Measurements from ENCODE around the gene B4GALT6.

DNA sequence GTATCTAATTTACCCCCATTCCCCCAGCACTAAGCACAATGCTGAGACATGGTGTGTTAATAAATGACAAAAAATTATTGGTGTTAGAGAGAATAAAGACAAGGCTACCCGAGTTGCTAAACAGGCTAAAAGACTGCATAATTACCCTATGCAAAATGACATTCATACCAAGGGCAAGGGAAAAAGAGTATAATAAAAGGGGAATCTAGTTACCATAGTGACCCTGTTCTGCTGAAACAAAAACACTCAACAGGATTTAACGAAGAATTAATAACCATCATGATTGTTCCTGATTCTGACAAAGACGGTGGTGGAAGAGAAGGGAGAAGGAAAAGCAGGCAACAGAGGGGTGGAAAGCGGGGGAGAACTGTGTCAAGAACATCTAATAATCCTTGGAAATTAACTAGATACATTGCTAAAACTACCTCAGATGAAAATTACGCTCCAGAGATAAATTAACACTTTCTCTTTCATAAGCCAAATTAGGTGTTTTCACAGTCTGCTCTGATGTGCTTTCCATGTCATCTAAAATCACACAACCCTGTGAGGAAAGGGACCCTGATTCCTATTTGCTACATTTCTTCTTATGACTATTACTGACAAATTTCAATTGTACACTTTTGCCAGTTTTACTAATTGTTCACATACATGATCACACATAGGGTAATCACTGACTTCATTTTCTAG is 67.2 kb downstream of the B4GALT6 start:
- TF ChIP-seq CTCF (IDR thresholded peaks at IDR 0.05): no peak
- TF ChIP-seq EP300 (IDR thresholded peaks at IDR 0.05; ENCODE audit: low read depth): no peak
- no peak for TF ChIP-seq POLR2A (IDR thresholded peaks at IDR 0.05)

Data from transverse colon (tissue), 3 donors.